ENCODE data around the gene MRPL45. TPM values are rescaled to one million over a fixed set of nuclear protein-coding genes. Genes with fewer than 3 reads are reported as not detected.

The MRPL45 gene
- total and polyA plus RNA-seq, 2 experiments from 2014 or later, result 42.6 to 63.9 TPM

- no peak overlapping the region for H3K4me3 Mint-ChIP-seq
Measured at GRCh38 chr17:38357486-38358123, 60.6 kb downstream of the MRPL45 start.

GRCh38 chr17:38358586-38359513, 61.9 kb downstream of the MRPL45 start:
- H3K79me2 ChIP-seq (replicated peaks; ENCODE audit: insufficient read depth), result peaks cover 88% of the 10 kb centered on the region
- ATAC-seq, result no peak
- H3K27me3 ChIP-seq (ENCODE audit: insufficient read depth), result no peaks in the 10 kb centered on the region
- no peaks in the 10 kb centered on the region for H3K9me2 ChIP-seq (ENCODE audit: insufficient read depth)
- H3K36me3 ChIP-seq (ENCODE audit: insufficient read depth), result no peaks in the 10 kb centered on the region
- H4K20me1 ChIP-seq (replicated peaks; ENCODE audit: insufficient read depth), result peaks cover 16% of the 10 kb centered on the region
- Mint-ChIP-seq H3K27me3 (ENCODE audit: insufficient read depth, low read depth, poor library complexity) (no peaks in the 10 kb centered on the region), H3K9me3 (no peaks in the 10 kb centered on the region), H3K4me1 (peaks cover 63% of the 10 kb centered on the region), H3K27ac (peak overlapping the region; percentile 38), H3K36me3 (ENCODE audit: low read depth) (peaks cover 5% of the 10 kb centered on the region), H3K4me3 (no peak overlapping the region; the same call in 2 of the 3 replicates)
- H2AFZ ChIP-seq, result no peak overlapping the region
- no peak for TF ChIP-seq ZNF331 (CRISPR knock-in tag; IDR thresholded peaks at IDR 0.05; ENCODE audit: low read depth)
- TF ChIP-seq, protein P1, sequence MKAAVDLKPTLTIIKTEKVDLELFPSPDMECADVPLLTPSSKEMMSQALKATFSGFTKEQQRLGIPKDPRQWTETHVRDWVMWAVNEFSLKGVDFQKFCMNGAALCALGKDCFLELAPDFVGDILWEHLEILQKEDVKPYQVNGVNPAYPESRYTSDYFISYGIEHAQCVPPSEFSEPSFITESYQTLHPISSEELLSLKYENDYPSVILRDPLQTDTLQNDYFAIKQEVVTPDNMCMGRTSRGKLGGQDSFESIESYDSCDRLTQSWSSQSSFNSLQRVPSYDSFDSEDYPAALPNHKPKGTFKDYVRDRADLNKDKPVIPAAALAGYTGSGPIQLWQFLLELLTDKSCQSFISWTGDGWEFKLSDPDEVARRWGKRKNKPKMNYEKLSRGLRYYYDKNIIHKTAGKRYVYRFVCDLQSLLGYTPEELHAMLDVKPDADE (IDR thresholded peaks at IDR 0.05), result no peak
- no peak for TF ChIP-seq ZNF114 (CRISPR knock-in tag; IDR thresholded peaks at IDR 0.05)
- TF ChIP-seq JUNB (IDR thresholded peaks at IDR 0.05; ENCODE audit: unreplicated experiment), result no peak
- no peak for TF ChIP-seq POLR2AphosphoS5 (IDR thresholded peaks at IDR 0.05; ENCODE audit: low read depth)
- H3F3A ChIP-seq (replicated peaks; ENCODE audit: low read depth), result 0 out of 2 replicates have a peak, but pooled peaks cover 6% of the 10 kb centered on the region
- H3K4me3 ChIP-seq, result no peak overlapping the region
- no peak overlapping the region for H3K4me2 ChIP-seq
- peaks cover 48% of the 10 kb centered on the region for H3K4me1 ChIP-seq (ENCODE audit: insufficient read depth)
- H3K27ac ChIP-seq (ENCODE audit: low read depth), result no peak overlapping the region
- no peak for DNase-seq (ENCODE audit: low spot score)

More at GRCh38 chr17:38357486-38358123, 60.6 kb downstream of the MRPL45 start:
- Histone ChIP-seq H3K4me2 (no peak overlapping the region), H3K79me2 (replicated peaks; ENCODE audit: insufficient read depth) (peaks cover 98% of the 10 kb centered on the region), H3K4me3 (no peak overlapping the region), H2AFZ (no peak overlapping the region), H3F3A (replicated peaks; ENCODE audit: low read depth) (peaks cover 13% of the 10 kb centered on the region; the same call in 1 of the 2 replicates), H3K4me1 (ENCODE audit: insufficient read depth) (peaks cover 58% of the 10 kb centered on the region), H3K27me3 (ENCODE audit: insufficient read depth) (peaks cover 5% of the 10 kb centered on the region; the same call in 1 of the 2 replicates), H3K36me3 (ENCODE audit: insufficient read depth) (no peaks in the 10 kb centered on the region), H3K27ac (ENCODE audit: low read depth) (no peak overlapping the region), H4K20me1 (replicated peaks; ENCODE audit: insufficient read depth) (peaks cover 26% of the 10 kb centered on the region), H3K9me2 (ENCODE audit: insufficient read depth) (no peaks in the 10 kb centered on the region)
- TF ChIP-seq ZNF114 (CRISPR knock-in tag; IDR thresholded peaks at IDR 0.05) (no peak), EZH2phosphoT487 (IDR thresholded peaks at IDR 0.05; ENCODE audit: unreplicated experiment) (no peak), JUNB (IDR thresholded peaks at IDR 0.05; ENCODE audit: unreplicated experiment) (no peak), EZH2 (IDR thresholded peaks at IDR 0.05; ENCODE audit: low read depth, unreplicated experiment) (no peak)
- TF ChIP-seq, protein P1 (IDR thresholded peaks at IDR 0.05), result no peak
- Mint-ChIP-seq H3K9me3 (no peaks in the 10 kb centered on the region), H3K27ac (no peak overlapping the region), H3K4me1 (peaks cover 69% of the 10 kb centered on the region), H3K27me3 (ENCODE audit: insufficient read depth, low read depth, poor library complexity) (peaks cover 3% of the 10 kb centered on the region), H3K36me3 (ENCODE audit: low read depth) (peaks cover 4% of the 10 kb centered on the region)
- ATAC-seq (no peak), DNase-seq (ENCODE audit: low spot score) (no peak)

Measured in GM23338 (cell line).